ENCODE results near the gene BMX. TPM values are rescaled to one million over a fixed set of nuclear protein-coding genes. Genes with fewer than 3 reads are reported as not detected.
A peak's percentile ranks its signal among the peaks of the same experiment; 100 is the strongest.

Gene BMX
- total RNA-seq (2014; rRNA removed; shearing (Covaris generic)) = 0.34 TPM in 1 of 2 replicates, not detected in the other
- not detected in 2 replicates for polyA plus RNA-seq (2015; cell fraction: cytosol; rRNA removed)
- polyA plus RNA-seq (2015; cell fraction: nucleus; rRNA removed) = not detected in 2 replicates

DNA sequence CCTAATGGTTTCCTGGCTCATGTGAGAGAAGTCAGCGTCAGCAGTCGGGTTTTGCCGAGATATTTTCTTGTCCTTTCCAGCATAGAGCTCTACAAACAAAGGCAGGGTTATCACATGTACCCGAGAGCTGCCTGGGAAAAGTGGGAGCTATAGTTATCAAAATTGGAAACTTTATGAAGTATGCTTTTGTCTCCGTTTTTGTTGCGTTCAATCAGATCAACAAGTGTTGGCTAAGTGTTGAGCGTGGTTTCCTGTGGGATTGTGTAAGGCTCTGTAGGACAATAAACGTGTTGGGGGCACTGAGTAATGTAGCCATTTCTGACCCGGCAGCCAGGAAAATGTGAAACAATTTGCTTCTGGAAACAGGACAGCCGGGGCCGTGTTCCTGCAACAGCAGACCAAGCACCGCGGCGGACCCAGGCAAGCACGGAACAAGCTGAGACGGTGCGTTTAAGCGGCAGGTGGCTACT lies at the start of gene BMX:
Gene BMX (plus strand): TSS at position 311 of the 470 bp plus-strand sequence. CDS start 7,547 bp downstream, outside the sequence.
- no peak for DNase-seq (ENCODE audit: low read depth)

DNA sequence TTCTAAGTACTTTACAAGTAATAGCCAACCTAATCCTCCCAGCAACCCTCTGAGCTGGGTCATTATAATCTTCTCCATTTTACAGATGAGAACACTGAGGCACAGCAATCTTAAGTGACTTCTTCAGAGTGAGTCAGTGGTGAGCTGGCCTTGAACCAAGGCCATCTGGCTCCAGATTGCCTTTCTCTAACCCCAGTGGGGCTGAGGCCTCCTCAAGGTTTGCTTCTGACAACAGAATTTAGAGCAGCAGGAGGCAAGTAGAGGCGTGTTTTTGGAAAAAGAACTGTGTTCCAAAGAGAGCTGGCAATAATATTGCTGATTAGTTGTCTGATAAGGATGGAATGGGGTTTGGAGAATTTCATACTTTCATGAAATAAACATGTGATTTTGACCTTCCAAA lies 48.7 kb upstream of the BMX start:
- no peak for DNase-seq (ENCODE audit: low read depth)

GRCh38 chrX:15464704-15465103 lies 35.9 kb upstream of the BMX start:
- no peak for DNase-seq (ENCODE audit: low read depth)

GRCh38 chrX:15465347-15465746 lies 35.3 kb upstream of the BMX start:
- DNase-seq (ENCODE audit: low read depth) = no peak

DNA sequence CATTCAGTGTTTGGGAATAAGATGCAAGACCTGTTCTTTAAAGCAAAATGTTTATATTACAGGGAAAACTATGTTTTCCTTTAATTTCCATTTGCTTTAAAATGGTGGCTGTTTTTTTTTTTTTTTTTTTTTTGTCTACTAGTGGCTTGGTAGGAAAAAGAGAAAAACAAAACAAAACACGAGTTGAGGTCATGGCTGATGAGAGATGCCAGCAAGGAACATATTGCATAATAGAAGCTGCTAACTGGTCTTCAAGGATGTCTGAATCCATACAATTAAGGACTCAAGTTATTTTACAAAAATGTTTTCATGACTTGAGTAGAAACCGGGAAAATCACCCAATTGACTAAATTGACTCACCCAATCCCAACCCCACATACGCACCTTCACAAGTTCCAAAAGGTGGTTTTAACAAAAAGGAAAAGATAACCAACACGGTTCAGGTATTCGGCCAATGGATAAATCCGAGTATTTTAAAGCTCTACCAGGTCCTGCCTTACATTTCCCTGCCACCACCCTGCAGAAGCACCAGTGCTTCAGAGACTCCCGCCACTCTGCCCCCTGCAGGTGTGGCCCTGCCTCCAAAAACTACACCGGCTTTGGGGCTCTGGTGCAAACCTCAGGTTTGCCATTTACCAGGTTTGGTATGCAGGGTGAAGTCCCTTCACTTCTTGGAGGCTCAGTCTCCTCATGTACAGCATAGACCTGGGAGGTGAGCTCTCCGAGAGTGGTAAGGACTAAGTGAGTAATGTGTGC lies 34.5 kb upstream of the BMX start:
- DNase-seq (ENCODE audit: low read depth) = no peak

DNA sequence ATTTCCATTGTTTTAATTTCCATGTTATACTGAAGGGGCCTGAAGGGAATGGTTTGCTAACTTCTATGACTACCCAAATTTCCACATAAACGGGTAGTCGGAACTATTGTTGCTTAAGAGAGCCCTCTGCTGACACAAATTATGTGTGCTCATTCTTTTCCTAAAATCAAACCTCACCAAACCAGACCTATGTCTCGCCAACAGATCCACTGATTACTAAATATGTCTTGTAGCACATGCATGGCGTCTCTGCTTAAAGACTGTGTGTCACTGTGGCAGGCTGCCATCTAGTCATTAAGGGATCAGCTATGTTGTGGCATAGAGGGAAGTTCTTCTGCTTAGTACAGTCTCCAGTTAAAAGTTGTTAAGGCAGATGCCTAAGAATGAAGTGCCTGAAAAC lies 32.6 kb upstream of the BMX start:
- DNase-seq (ENCODE audit: low read depth) = peak; percentile 27

DNA sequence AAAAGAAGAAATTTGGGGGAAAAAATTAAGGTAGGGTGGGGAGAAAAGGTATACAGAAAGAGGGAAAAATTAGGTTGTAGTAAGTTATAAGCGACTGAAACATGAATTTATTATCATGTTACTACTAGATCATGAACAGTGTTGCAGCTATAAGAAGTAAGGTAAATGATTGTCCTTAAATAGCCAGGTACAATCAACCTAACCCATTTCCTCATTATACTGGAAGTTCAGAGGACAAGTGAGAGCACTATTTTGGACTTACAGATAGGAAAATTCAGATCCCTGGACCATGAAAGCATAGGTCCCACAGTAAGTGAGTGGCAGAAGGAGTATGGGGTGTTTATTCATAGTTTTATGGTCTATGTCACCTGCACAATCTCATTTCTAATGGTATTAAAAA lies 31.0 kb upstream of the BMX start:
- DNase-seq (ENCODE audit: low read depth) = no peak

DNA sequence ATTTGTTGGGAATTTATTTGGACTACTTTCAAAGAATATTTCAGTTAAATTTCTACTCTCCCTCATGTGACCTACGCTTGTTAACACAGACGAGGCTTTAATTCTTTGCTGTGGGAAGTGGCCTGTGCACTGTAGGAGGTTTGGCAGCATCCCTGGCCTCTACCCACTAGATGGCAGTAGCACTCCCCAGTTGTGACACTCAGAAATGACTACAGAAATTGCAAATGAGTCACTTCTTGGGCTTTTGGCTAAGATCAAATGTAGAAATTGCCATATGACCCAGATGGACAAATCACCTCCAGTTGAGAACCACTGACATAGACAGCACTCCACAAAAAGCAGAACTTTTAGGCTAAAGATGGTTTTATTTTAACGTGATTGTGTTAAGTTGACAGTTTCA lies 29.6 kb upstream of the BMX start:
- DNase-seq (ENCODE audit: low read depth) = peak; percentile 75

DNA sequence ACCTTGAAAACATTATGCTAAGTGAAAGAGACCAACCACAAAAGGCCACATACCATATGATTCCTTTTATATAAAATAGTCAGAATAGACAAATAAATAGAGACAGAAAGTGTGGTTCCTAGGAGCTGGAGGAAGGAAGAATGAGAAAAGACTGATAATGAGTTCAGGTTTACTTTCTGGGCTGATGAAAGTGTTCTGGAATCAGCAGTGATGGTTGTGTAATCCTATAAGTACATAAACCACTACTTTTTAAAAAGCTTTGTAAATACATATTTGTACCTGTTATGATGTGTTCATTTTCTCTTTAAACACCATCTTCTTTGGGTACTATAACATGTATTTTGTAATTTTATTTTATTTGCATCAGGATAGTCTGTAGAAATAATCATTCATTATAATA lies 28.1 kb upstream of the BMX start:
- no peak for DNase-seq (ENCODE audit: low read depth)

DNA sequence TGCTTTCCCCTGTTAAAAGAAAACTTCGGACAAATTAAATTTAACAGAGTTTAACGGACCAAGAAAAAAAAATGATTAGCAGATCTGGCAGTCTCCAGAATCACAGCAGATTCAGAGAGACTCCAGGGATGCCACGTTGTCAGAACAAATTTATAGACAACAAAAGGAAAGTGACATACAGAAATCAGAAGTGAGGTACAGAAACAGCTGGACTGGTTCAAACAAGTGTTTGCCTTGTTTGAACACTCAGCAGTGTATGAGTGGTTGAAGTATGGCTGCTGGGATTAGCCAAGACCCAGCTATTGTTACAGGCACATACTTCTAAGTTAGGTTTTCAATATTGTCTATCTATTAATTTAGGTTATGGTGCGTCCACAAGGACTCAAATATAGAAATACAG lies 26.6 kb upstream of the BMX start:
- DNase-seq (ENCODE audit: low read depth) = no peak

- DNase-seq (ENCODE audit: low read depth) = no peak
These were observed 25.6 kb upstream of the BMX start for GRCh38 chrX:15475021-15475420.

DNA sequence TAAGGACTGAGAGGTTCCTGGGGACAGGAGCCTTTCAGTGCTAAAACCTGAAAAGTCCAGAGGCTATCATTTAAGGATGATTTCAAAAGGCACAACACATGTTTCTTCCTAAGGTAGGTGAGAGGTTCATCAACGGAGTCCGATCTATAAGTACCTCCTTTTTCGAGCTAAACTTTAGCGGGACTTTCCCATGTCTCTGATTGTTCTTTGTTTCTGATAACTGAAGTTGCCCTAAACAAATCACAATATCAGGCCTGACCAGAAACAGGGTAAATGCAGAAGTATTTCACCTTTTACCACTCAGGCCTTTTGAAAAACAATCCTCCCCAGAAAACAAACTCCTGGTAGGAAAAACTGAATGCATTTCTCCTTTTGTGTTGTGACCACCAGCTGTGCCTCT lies 25.1 kb upstream of the BMX start:
- no peak for DNase-seq (ENCODE audit: low read depth)

- DNase-seq (ENCODE audit: low read depth) = no peak
These were observed 16.7 kb upstream of the BMX start for GRCh38 chrX:15483891-15484290.

- DNase-seq (ENCODE audit: low read depth) = no peak
These were observed 8.1 kb upstream of the BMX start for GRCh38 chrX:15492469-15492868.

DNA sequence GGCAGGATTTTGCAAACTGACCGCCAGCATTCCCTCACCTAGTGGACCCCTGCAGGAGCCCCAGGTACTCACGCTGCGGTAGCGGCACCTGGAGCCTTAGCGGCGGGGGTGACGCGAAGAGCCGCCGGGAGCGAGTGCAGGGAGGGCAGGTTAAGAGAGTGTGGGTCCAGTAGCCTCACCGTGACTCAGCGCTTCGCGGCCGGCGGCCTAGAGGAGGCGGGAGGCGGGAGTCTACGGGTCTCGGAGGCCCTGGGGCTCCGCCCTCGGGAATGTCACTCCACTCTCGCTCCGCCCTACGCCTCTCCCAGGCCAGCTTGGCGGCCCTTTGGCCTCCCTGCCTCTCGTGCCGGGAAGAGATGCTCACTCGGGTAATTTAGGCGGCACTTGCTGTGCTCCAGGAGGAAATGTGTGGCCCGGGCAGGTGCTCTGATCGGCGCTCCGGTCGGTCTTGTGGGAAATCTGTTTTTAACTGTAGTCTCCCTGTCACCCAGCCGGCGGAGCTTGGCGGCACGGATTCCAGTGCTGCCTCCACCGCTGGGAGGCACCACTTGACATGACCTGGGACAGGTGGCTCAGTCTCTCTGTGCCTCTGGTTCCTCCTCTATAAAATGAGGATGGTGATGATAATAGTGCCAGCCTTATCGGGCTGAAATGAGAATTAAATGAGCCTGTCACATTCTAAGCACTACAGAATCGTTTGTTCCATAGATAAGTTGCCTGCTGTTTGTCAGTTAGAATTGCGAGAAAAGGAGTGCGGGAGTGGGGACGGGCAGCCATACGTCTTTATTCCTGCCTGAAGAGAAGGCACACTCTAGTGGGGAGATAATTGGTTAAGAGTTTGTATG lies 7.3 kb upstream of the BMX start, which contains the start of gene PIR:
Gene PIR (minus strand): TSS at position 216 of the 845 bp plus-strand sequence. CDS start 2,076 bp downstream, outside the sequence.
- peak; percentile 90 for DNase-seq (ENCODE audit: low read depth)

DNA sequence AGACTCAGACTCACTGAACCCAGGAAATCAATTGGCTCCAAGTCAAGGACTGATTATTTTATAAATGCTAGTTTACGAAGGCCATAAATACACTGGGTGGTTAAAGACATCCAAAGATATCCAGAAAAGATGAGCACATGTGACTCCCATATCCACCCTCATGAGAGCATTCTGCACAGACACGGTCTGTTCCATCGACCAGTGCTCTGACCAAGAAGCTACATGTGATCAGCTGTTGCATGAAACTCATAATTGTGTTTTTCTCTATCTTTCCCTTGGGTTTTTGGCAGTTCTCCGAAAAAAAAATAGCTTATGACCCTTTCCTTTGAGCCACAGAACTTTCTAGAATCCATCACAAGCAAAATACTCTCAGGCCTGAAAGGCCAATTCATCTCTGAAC lies 4.8 kb upstream of the BMX start:
- DNase-seq (ENCODE audit: low read depth) = no peak

DNA sequence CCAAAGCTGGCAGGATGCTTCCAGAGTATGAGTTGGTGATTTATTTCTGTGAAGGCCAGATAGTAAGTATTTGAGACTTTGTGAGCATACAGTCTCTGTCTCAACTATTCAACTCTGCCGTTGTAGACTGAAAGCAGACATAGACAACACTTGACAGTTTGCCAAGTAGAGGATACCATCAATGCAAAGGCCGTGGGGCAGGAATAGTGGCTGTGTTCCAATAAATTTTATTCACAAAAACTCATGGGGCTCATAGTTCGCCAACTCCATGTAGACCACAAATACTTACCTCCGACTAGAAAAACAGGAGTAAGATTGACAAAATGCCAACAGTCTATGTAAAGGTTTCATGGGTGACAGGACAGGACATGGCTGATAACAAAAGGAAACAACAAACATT lies 3.8 kb upstream of the BMX start:
- no peak for DNase-seq (ENCODE audit: low read depth)

- DNase-seq (ENCODE audit: low read depth) = peak; percentile 61
These were observed 2.7 kb upstream of the BMX start for GRCh38 chrX:15497865-15498264.

- no peak for DNase-seq (ENCODE audit: low read depth)
These were observed 1.9 kb upstream of the BMX start for GRCh38 chrX:15498741-15499140.

DNA sequence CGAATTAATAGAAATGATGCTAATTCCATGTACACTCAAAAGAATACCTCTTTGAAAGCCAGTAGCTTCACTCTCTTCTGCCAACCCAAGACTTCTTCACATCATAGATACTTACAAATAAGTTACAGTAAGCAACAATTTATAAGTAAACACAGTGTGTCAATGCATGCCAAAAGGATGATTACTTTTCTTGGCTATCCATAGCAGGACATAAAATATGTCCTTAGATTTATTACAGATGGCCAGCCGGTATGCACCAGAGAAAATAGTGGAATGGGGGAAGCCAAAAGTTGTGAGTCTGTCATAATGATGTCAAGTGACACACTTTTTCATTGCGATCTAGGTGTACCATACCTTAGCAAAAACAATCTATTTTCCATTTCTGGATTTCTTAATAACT lies 631 bp upstream of the BMX start:
- DNase-seq (ENCODE audit: low read depth) = no peak

GRCh38 chrX:15501506-15501905 lies 899 bp downstream of the BMX start:
- no peak for DNase-seq (ENCODE audit: low read depth)

DNA sequence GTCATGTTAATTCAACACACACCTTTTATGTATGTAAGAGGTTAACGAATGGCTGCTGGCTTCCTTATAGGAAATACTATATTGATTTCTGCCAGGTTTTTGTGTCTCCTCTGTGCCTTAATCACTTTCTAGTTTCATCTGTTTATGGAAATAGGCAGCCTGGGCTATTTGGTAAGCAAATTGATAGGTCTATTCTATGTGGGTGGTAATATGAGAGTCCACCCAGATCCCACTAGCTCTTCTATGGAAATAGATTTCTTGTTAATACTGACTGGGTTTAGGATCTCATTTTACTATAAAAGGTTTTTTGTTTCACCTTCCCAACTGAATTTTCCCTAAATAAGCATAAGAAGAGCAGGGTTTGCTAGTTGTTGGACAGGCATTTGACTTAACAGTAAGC lies 4.1 kb downstream of the BMX start:
- DNase-seq (ENCODE audit: low read depth) = no peak
